ENCODE results near the gene FOXK2.

FOXK2 gene

DNA sequence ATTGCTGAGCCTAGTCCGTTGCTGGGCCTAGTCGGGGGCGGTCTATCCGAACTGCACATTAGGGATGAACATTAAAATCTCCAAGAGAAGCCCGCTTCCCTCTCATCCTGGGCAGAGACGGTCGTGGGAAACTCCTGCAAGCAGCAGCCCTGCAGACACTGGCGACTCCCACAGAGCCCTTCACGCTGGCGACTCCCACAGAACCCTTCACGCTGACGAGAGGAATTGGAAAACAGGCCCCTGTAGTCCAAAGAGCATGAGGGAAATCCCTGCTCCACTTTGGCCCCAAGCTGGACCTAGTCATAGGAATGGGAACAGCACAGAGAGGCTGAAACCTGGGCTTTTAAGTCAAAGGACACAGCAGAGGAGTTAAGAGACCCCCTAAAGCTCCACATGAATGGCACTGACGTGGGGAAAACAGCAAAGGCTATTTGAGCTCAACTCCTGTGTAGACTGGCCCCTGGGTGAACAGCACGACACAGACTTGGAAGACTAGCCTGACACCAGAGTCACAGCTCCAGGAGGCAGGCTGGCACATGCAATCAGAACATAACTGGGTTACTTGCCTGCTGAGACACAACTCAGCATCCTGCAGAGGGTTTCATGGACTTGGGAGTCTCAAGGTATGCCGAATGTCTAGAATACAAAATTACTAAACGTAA, 86.5 kb downstream of the FOXK2 start:
- no peak overlapping the region for H2AFZ ChIP-seq (ENCODE audit: low read depth, low read length)
- H3K36me3 ChIP-seq (ENCODE audit: insufficient read depth, low read length) = peaks cover 56% of the 10 kb centered on the region
- H3K9me3 ChIP-seq (ENCODE audit: low read length) = peaks cover 2% of the 10 kb centered on the region
- no peaks in the 10 kb centered on the region for H3K4me1 ChIP-seq (ENCODE audit: insufficient read depth, low read length)
- H3K4me3 ChIP-seq (ENCODE audit: low read length) = no peak overlapping the region
- no peaks in the 10 kb centered on the region for H3K27me3 ChIP-seq (ENCODE audit: insufficient read depth, low read length)

DNA sequence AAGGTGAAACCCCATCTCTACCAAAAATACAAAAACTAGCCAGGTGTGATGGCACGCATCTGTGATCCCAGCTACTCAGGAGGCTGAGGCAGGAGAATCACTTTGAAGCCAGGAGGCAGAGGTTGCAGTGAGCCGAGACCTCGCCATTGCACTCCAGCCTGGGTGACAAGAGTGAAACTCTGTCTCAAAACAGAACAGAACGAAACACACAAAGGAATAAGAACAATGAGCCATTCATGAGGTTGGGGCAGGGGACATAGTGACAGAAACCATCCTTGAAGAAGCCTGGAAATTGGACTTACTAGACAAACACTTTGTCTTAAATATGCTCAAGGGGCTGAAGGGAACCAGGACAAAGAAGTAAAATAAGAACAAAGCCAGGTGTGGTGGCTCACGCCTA, 89.3 kb downstream of the FOXK2 start:
- Histone ChIP-seq H3K9me3 (ENCODE audit: low read length) (peaks cover 2% of the 10 kb centered on the region), H3K4me3 (ENCODE audit: low read length) (no peak overlapping the region), H3K36me3 (ENCODE audit: insufficient read depth, low read length) (peaks cover 43% of the 10 kb centered on the region), H3K4me1 (ENCODE audit: insufficient read depth, low read length) (no peaks in the 10 kb centered on the region), H3K27me3 (ENCODE audit: insufficient read depth, low read length) (no peaks in the 10 kb centered on the region), H2AFZ (ENCODE audit: low read depth, low read length) (no peak overlapping the region)

DNA sequence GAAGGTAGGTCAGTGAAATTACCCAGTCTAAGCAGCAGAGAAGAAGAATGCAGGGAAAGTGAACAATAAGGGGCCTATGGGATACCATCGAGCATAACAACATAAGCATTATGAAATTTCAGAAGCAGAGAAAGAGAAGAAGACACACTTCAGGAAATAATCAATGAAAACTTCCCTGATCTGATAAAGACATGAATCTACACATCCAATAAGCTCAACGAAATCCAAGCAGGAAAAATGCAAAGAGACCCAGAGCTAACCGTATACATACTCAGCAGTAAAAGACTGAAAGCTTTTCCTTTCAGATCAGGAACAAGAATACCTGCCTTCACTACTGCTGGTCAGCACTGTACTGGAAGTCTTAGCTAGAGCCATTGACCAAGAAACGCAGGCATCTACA, 90.1 kb downstream of the FOXK2 start:
- Histone ChIP-seq H3K27me3 (ENCODE audit: insufficient read depth, low read length) (no peaks in the 10 kb centered on the region), H3K4me1 (ENCODE audit: insufficient read depth, low read length) (no peaks in the 10 kb centered on the region), H3K9me3 (ENCODE audit: low read length) (peaks cover 2% of the 10 kb centered on the region), H3K4me3 (ENCODE audit: low read length) (no peak overlapping the region), H3K36me3 (ENCODE audit: insufficient read depth, low read length) (peaks cover 44% of the 10 kb centered on the region), H2AFZ (ENCODE audit: low read depth, low read length) (no peak overlapping the region)

DNA sequence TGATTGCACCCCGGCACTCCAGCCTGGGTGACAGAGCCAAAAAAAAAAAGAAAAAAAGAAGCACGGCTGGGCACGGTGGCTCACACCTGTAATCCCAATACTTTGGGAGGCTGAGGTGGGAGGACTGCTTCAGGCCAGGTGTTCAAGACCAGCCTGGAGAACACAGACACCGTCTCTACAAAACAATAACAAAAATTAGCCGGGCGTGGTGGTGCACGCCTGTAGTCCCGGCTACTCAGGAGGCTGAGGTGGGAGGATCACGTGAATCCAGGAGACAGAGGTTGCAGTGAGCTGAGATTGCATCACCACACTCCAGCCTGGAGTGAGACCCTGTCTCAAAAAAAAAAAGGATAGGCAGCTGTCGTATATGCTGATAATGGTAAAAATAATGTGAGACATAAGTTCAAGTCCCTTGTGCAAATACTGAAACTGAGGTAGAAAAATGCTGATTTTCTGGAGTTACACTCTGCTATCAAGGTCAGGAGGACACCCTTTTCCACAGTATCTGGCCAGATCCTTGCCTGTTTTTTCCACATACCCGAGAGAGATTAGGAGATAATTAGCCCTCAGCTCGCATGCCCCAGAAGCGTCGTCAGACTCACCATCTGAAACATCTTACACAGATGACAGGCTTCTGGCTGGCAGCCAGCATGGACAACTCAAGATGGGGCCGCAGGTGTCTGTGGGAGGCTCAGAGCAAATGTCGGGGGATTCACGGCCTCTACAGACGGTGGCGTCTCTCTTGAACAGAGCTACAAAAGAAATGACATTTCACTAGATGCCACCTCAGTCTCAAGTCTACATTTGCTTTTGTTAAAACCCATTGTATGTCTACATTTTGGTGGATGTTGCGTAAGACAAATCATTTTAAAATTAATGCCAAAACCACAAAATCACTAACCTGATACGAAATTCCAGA, 91.9 kb downstream of the FOXK2 start:
- no peaks in the 10 kb centered on the region for H3K27me3 ChIP-seq (ENCODE audit: insufficient read depth, low read length)
- H2AFZ ChIP-seq (ENCODE audit: low read depth, low read length) = no peak overlapping the region
- no peak overlapping the region for H3K4me3 ChIP-seq (ENCODE audit: low read length)
- H3K4me1 ChIP-seq (ENCODE audit: insufficient read depth, low read length) = no peaks in the 10 kb centered on the region
- peaks cover 57% of the 10 kb centered on the region for H3K36me3 ChIP-seq (ENCODE audit: insufficient read depth, low read length)
- peaks cover 2% of the 10 kb centered on the region for H3K9me3 ChIP-seq (ENCODE audit: low read length)

DNA sequence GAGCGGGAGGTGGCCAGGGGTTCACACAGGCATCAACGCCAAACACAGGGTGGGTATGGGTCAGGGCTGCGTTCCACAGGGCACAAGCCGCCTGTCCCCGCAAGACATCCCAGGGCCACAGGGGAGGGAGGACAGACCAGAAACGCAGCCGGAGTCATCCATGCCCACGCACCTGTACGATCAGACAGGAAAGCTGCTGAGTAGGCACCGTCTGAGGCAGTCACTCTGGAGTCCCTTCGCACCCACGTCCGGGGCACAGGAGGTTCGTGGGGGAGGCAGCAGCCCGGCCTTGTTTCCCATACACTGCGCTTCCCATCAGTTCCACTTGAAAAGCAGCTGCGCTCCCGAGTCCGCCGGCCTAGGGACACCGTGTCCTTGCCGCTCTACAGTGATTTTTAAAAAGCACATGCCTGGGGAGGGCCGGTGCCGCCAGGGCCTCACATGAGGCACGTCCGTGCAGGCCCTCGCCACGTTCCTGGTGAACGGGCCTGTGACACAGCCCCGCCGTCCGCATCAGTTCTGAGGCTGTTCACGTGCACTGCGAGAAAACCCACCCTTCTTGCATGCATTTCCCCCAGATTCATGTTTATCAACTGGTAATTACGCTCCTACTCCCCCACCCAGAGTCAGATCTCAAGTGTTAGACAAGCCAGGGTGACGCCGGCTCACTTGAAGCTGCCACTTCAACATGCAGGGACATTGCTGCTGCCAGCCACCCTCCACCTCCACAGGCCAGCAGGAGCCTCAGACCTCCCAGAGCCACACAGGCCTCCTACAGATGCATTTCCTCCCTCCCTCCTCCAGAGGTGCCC, 94.0 kb downstream of the FOXK2 start:
- peaks cover 66% of the 10 kb centered on the region for H3K36me3 ChIP-seq (ENCODE audit: insufficient read depth, low read length)
- no peak overlapping the region for H3K4me3 ChIP-seq (ENCODE audit: low read length)
- no peak overlapping the region for H2AFZ ChIP-seq (ENCODE audit: low read depth, low read length)
- no peaks in the 10 kb centered on the region for H3K27me3 ChIP-seq (ENCODE audit: insufficient read depth, low read length)
- peaks cover 2% of the 10 kb centered on the region for H3K9me3 ChIP-seq (ENCODE audit: low read length)
- no peaks in the 10 kb centered on the region for H3K4me1 ChIP-seq (ENCODE audit: insufficient read depth, low read length)

DNA sequence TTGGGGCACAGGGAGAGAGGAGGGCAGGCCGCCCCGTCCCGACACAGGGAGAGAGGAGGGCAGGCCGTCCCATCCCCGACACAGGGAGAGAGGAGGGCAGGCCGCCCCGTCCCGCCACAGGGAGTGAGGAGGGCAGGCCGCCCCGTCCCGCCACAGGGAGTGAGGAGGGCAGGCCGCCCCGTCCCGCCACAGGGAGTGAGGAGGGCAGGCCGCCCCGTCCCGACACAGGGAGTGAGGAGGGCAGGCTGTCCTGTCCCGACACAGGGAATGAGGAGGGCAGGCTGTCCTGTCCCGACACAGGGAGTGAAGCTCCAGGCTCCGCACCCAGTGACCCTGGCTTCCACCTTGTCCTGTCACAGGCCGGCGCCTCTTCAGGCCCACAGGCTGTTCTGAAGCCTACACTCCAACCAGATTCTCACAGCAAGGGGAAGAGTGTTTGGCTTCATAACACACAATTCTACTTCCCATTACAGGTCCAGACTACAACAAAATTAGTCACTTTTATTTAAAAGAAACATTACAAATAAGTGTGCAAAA, 94.6 kb downstream of the FOXK2 start:
- Histone ChIP-seq H3K9me3 (ENCODE audit: low read length) (peaks cover 1% of the 10 kb centered on the region), H3K36me3 (ENCODE audit: insufficient read depth, low read length) (peaks cover 69% of the 10 kb centered on the region), H3K4me3 (ENCODE audit: low read length) (no peak overlapping the region), H2AFZ (ENCODE audit: low read depth, low read length) (no peak overlapping the region), H3K4me1 (ENCODE audit: insufficient read depth, low read length) (no peaks in the 10 kb centered on the region), H3K27me3 (ENCODE audit: insufficient read depth, low read length) (no peaks in the 10 kb centered on the region)

DNA sequence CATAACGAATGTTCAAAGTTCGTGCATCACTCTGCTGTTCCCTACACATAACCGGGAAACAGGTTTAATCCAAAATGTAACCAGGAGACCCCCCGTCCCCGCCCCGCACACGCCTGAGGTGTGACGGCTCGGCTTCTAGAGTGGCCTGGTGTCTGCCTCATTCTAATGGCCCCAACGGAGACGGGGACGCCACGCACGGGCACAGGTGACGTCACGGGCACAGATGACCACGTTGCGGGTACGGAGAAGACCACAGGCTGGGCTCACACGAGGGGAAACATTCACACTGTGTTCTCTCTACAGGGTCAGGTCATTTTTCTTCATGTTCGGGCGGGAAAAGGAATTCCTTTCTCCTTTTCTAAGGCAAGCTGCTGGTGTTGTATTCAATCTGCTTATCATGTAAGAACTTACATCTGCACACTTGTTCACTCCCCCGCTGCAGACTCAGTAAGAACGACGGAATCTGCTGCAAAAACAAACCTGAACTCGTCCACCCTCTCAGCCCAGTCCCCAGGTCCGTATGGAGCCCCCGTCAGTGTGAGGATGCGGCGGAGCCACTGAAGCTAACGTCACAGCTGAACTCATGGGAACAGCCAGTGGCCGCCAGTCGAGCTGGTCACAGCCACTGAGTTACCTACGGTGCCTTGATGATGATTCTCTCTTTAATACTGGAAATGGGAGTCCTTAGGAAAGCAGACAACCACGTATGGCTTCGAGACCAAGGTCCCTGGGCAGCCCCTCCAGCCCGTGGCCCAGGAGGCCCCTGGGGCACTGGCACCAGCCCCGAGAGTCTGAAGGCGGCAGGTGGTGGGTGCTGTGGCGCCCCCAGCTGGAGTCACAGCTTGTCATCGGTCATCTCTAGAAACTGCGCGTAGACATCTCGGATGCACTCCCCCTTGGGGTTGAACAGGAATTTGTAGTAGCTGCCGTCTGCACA, 95.8 kb downstream of the FOXK2 start:
- Histone ChIP-seq H3K36me3 (ENCODE audit: insufficient read depth, low read length) (peaks cover 75% of the 10 kb centered on the region), H2AFZ (ENCODE audit: low read depth, low read length) (no peak overlapping the region), H3K4me1 (ENCODE audit: insufficient read depth, low read length) (no peaks in the 10 kb centered on the region)

DNA sequence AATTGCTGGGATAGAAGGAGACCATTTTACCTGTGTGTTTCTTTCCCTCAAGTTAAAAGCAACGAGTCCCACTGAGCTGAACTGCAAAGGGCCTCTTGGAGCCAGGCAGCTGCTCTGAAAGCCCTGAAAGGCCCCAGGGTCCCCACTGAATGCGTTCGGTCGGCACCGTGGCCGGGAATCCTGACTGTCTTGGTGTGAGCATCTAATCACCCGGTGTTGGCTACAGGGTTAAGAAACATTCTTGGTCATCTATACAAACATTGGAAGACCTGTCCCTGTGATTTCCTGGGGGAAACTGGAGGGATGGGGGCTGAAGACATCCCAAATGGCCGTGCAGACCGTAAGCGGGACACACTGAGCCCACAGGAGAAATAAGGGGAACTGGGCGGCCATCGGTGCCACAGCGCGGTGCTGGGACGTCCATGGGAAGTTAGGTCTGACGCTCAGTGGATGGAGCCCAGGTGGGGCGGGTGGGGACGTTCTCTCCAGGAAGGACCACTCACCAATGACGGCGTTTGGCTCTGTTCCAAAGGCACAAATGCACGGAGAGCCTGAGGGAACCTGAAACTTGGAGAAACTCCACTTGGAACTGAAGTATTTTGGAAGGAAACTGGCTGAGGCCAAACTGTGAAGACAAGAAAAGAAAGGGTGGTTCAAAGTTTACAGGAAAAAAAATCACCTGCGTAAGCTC, 96.6 kb downstream of the FOXK2 start:
- Histone ChIP-seq H2AFZ (ENCODE audit: low read depth, low read length) (no peak overlapping the region), H3K36me3 (ENCODE audit: insufficient read depth, low read length) (peaks cover 74% of the 10 kb centered on the region), H3K4me3 (ENCODE audit: low read length) (no peak overlapping the region), H3K27me3 (ENCODE audit: insufficient read depth, low read length) (no peaks in the 10 kb centered on the region), H3K4me1 (ENCODE audit: insufficient read depth, low read length) (no peaks in the 10 kb centered on the region), H3K9me3 (ENCODE audit: low read length) (no peaks in the 10 kb centered on the region)

More for the DNA sequence above, 95.8 kb downstream of the FOXK2 start:
- H3K27me3 ChIP-seq (ENCODE audit: insufficient read depth, low read length) = no peaks in the 10 kb centered on the region
- no peak overlapping the region for H3K4me3 ChIP-seq (ENCODE audit: low read length)
- no peaks in the 10 kb centered on the region for H3K9me3 ChIP-seq (ENCODE audit: low read length)

DNA sequence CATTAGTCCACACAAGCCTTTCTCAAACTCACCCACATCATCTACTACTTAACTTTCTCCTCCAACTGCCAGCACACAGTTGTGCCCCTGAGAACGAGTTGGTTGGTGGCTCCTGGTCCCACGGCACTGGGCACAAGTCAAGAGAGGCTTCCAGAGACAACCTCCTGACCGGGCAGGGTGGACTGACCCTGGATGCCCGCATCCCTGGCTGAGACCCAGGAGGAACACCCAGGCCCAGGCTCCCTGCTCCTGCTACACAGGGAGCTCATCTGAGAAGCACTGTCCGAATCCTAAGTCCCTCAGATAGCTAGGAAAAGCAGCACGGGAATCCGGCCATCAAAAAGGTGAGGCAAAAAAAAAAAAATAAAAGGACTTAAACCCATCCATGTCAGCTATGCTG, 99.7 kb downstream of the FOXK2 start:
- no peaks in the 10 kb centered on the region for H3K4me1 ChIP-seq (ENCODE audit: insufficient read depth, low read length)
- H3K9me3 ChIP-seq (ENCODE audit: low read length) = no peaks in the 10 kb centered on the region
- H2AFZ ChIP-seq (ENCODE audit: low read depth, low read length) = no peak overlapping the region
- H3K36me3 ChIP-seq (ENCODE audit: insufficient read depth, low read length) = peaks cover 78% of the 10 kb centered on the region
- H3K27me3 ChIP-seq (ENCODE audit: insufficient read depth, low read length) = no peaks in the 10 kb centered on the region
- H3K4me3 ChIP-seq (ENCODE audit: low read length) = no peak overlapping the region

DNA sequence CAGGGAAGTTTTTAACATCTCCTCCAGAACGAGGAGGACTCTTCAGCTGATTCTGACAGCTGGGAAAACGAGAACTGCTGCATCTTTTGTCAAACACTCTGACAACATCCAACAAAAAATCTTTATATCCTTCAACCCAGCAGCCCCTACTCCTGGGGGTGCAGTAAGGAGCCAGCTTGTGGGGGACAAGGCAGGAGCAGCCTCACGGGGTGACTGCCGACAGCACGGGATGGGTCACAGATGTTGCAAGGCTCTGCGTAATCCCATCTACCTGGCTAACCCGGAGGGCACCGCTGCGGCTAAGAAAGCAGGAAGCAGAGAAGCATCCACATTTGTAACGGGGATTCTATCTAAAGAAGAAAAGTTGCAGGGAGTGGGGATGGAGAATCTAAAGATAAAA, 100.1 kb downstream of the FOXK2 start:
- H3K36me3 ChIP-seq (ENCODE audit: insufficient read depth, low read length) = peaks cover 76% of the 10 kb centered on the region
- no peaks in the 10 kb centered on the region for H3K9me3 ChIP-seq (ENCODE audit: low read length)
- no peaks in the 10 kb centered on the region for H3K4me1 ChIP-seq (ENCODE audit: insufficient read depth, low read length)
- no peak overlapping the region for H3K4me3 ChIP-seq (ENCODE audit: low read length)
- H2AFZ ChIP-seq (ENCODE audit: low read depth, low read length) = no peak overlapping the region
- H3K27me3 ChIP-seq (ENCODE audit: insufficient read depth, low read length) = no peaks in the 10 kb centered on the region

DNA sequence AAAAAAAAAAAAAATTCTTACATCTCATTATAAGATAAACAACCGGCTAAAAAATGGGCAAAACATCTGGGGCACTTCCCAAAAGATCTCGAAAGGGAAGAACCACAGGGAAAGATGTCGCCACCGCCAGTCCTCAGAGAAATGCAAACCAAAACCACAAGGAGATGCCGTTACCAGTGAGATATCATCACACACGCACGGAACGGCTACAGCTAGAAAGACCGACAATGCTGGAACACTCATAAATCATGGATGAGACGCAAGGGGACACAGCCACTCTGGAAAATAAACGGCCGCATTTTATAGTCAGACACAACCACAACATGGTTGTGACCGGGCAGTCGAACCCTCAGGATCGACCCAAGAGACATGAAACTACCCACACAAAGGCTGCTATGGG, 104.2 kb downstream of the FOXK2 start:
- Histone ChIP-seq H3K36me3 (ENCODE audit: insufficient read depth, low read length) (peaks cover 73% of the 10 kb centered on the region), H3K4me3 (ENCODE audit: low read length) (no peak overlapping the region), H3K4me1 (ENCODE audit: insufficient read depth, low read length) (no peaks in the 10 kb centered on the region), H3K9me3 (ENCODE audit: low read length) (no peaks in the 10 kb centered on the region), H2AFZ (ENCODE audit: low read depth, low read length) (no peak overlapping the region), H3K27me3 (ENCODE audit: insufficient read depth, low read length) (no peaks in the 10 kb centered on the region)

DNA sequence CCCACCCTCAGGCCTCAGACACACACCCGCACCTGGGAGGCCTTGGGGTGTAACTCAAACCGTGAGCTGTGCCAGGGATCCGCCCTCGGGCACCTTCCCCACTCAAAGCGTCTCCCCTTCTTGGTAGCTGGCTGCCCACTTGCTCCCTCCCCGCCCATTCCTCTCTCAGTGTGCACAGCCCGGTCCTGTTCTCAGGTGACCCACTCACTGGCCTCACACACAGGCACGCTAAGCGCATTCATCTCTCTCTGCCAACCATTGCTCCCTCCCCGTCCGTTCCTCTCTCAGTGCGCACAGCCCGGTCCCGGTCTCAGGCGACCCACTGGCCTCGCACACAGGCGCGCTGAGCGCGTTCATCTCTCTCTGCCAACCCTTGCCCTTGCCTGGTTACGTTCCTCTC, 107.9 kb downstream of the FOXK2 start:
- H3K36me3 ChIP-seq (ENCODE audit: insufficient read depth, low read length) = peaks cover 66% of the 10 kb centered on the region
- no peak overlapping the region for H2AFZ ChIP-seq (ENCODE audit: low read depth, low read length)
- H3K27me3 ChIP-seq (ENCODE audit: insufficient read depth, low read length) = no peaks in the 10 kb centered on the region
- no peak overlapping the region for H3K4me3 ChIP-seq (ENCODE audit: low read length)
- no peaks in the 10 kb centered on the region for H3K4me1 ChIP-seq (ENCODE audit: insufficient read depth, low read length)
- H3K9me3 ChIP-seq (ENCODE audit: low read length) = no peaks in the 10 kb centered on the region

All from neuron (in vitro differentiated cells).